PC-9 (cell line): ENCODE measurements around the gene NF2. TPM values are rescaled to one million over a fixed set of nuclear protein-coding genes. Genes with fewer than 3 reads are reported as not detected.

Experiments
- BruUV-seq: library from RNA; stranded (reverse); fragments of 400-500 nt; replicated peaks from 2 replicates; lab custom pipeline; 2021; lab: Mats Ljungman, UMichigan
- CTCF ChIA-PET: fragments of 300-600 bp; sonication (Branson Sonifier 250); formaldehyde crosslinking; loops from one replicate; lab custom pipeline; 2022; ENCODE audit warnings: antibody characterized with exemption; lab: Charles Lee
- POLR2A ChIA-PET: fragments of 300-600 bp; sonication (Branson Sonifier 250); formaldehyde crosslinking; loops from one replicate; lab custom pipeline; 2022; ENCODE audit warnings: antibody characterized with exemption; ENCODE audit not compliant: unreplicated experiment; lab: Charles Lee
- DNase-seq, 2 experiments: peaks; one replicate each; pipeline versions ENCODE4 v3.0.0 to v3.0.0-alpha.2; 2015 to 2022; ENCODE audit warnings: mixed read lengths in 1 of 2
- H2AFZ ChIP-seq: fragments of 200-600 bp; sonication (generic); 2 replicates; pipeline ENCODE4 v1.8.1; 2017; ENCODE audit warnings: antibody characterized with exemption
- H3F3A ChIP-seq: fragments of 200-600 bp; sonication (generic); 2 replicates; pipeline ENCODE4 v1.8.1; 2017; ENCODE audit warnings: antibody characterized with exemption, mild to moderate bottlenecking, low read depth; ENCODE audit not compliant: insufficient read depth
- H3K27ac ChIP-seq: fragments of 200-600 bp; sonication (generic); 2 replicates; pipeline ENCODE4 v1.6.1; 2016; ENCODE audit warnings: mixed run types
- H3K27me3 ChIP-seq: fragments of 200-600 bp; sonication (generic); 2 replicates; pipeline ENCODE4 v1.6.1; 2016; ENCODE audit warnings: low read depth, mixed run types; ENCODE audit not compliant: insufficient read depth
- H3K36me3 ChIP-seq: fragments of 200-600 bp; sonication (generic); 2 replicates; pipeline ENCODE4 v1.6.1; 2016; ENCODE audit warnings: low read depth, mixed run types
- H3K4me1 ChIP-seq: fragments of 200-600 bp; sonication (generic); replicated peaks from 2 replicates; pipeline ENCODE4 v1.6.1; 2016; ENCODE audit warnings: mixed run types; ENCODE audit not compliant: insufficient read depth
- H3K4me2 ChIP-seq: fragments of 200-600 bp; sonication (generic); 2 replicates; pipeline ENCODE4 v1.6.1; 2017; ENCODE audit warnings: mixed run types
- H3K4me3 ChIP-seq: fragments of 200-600 bp; sonication (generic); 2 replicates; pipeline ENCODE4 v1.6.1; 2016; ENCODE audit warnings: mixed run types
- H3K79me2 ChIP-seq: fragments of 200-600 bp; sonication (generic); 2 replicates; pipeline ENCODE4 v1.6.1; 2017; ENCODE audit warnings: low read depth, mixed run types
- H3K9me2 ChIP-seq: fragments of 200-600 bp; sonication (generic); 2 replicates; pipeline ENCODE4 v1.8.1; 2017; ENCODE audit warnings: mild to moderate bottlenecking; ENCODE audit not compliant: insufficient read depth
- H3K9me3 ChIP-seq: fragments of 200-600 bp; sonication (generic); 2 replicates; pipeline ENCODE4 v1.8.1; 2016; ENCODE audit warnings: low read depth; ENCODE audit not compliant: insufficient read depth
- H4K20me1 ChIP-seq: fragments of 200-600 bp; sonication (generic); 2 replicates; pipeline ENCODE4 v1.8.1; 2017; ENCODE audit not compliant: insufficient read depth
- EZH2 ChIP-seq: fragments of 200-600 bp; sonication (generic); IDR thresholded peaks from 2 replicates; pipeline ENCODE4 v1.8.0; 2017; ENCODE audit warnings: antibody characterized with exemption, low read depth
- intact Hi-C: fragments of 100-400 bp; cut with micrococcal nuclease; formaldehyde crosslinking; loops from one replicate; pipeline ENCODE4 v1.10.0; 2022; ENCODE audit not compliant: unreplicated experiment
- total RNA-seq: library from RNA; stranded (reverse); gene quantifications from 2 replicates; pipeline ENCODE4 v1.2.3, GENCODE V29; 2021
- TF ChIP-seq, protein P1 (sequence below): fragments of 200-600 bp; sonication (generic); conservative IDR thresholded peaks from 2 replicates; pipeline ENCODE4 v1.6.1; 2017; ENCODE audit warnings: mixed run types, antibody characterized with exemption, mild to moderate bottlenecking, moderate library complexity

NF2 gene
- total RNA-seq, 1 experiment from 2014 or later, result 73.2 TPM

- Histone ChIP-seq H3K36me3 (no peaks in the 10 kb centered on the region), H2AFZ (no peak overlapping the region), H3K4me3 (no peak overlapping the region), H3K79me2 (no peaks in the 10 kb centered on the region), H3K27me3 (no peaks in the 10 kb centered on the region), H3K27ac (no peak overlapping the region), H3K9me3 (no peaks in the 10 kb centered on the region), H4K20me1 (no peaks in the 10 kb centered on the region), H3F3A (peaks cover 18% of the 10 kb centered on the region; the same call in 1 of the 2 replicates), H3K9me2 (no peaks in the 10 kb centered on the region), H3K4me2 (peak overlapping the region; percentile 30), H3K4me1 (peaks cover 28% of the 10 kb centered on the region)
- POLR2A ChIA-PET, result no interaction called here
- BruUV-seq, result no TSS peak
- peak; percentile 39 to 83 for DNase-seq
- CTCF ChIA-PET, result interaction anchor here (0.6 kb wide), 1 partner anchor 77 kb away, joined by 6 read pairs; no protein-coding TSS in a partner anchor
- no peak for TF ChIP-seq EZH2
- TF ChIP-seq, protein P1, sequence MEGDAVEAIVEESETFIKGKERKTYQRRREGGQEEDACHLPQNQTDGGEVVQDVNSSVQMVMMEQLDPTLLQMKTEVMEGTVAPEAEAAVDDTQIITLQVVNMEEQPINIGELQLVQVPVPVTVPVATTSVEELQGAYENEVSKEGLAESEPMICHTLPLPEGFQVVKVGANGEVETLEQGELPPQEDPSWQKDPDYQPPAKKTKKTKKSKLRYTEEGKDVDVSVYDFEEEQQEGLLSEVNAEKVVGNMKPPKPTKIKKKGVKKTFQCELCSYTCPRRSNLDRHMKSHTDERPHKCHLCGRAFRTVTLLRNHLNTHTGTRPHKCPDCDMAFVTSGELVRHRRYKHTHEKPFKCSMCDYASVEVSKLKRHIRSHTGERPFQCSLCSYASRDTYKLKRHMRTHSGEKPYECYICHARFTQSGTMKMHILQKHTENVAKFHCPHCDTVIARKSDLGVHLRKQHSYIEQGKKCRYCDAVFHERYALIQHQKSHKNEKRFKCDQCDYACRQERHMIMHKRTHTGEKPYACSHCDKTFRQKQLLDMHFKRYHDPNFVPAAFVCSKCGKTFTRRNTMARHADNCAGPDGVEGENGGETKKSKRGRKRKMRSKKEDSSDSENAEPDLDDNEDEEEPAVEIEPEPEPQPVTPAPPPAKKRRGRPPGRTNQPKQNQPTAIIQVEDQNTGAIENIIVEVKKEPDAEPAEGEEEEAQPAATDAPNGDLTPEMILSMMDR, result no peak
- intact Hi-C loops, result no loop called here
These were observed 88.3 kb downstream of the NF2 start for GRCh38 chr22:29691636-29692326.

DNA sequence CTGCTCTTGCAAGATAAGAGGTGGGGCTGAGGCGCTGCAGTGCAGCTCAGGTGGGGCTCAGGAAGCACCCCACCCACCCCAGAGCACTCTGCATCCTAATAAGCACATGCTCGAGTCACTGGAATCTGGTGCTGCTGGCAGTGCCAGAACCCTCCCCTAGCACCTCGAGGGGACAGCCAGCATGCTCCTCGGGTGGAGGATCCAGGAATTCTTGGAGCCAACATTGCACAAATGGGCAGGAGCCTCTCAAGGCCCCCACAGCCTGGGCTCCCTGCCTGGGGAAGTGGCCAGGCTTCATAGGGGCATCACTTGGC, 88.9 kb downstream of the NF2 start:
- no peak for TF ChIP-seq EZH2
- TF ChIP-seq, protein P1, result no peak
- intact Hi-C loops, result no loop called here
- H3K36me3 ChIP-seq, result no peaks in the 10 kb centered on the region
- peaks cover 28% of the 10 kb centered on the region for H3K4me1 ChIP-seq
- H3K27ac ChIP-seq, result no peak overlapping the region
- ChIA-PET POLR2A (no interaction called here), CTCF (no interaction called here)
- no peaks in the 10 kb centered on the region for H3K9me3 ChIP-seq
- peak overlapping the region; percentile 30 for H3K4me2 ChIP-seq
- H3F3A ChIP-seq, result peaks cover 18% of the 10 kb centered on the region; the same call in 1 of the 2 replicates
- H3K9me2 ChIP-seq, result no peaks in the 10 kb centered on the region
- no peak overlapping the region for H3K4me3 ChIP-seq
- H3K27me3 ChIP-seq, result no peaks in the 10 kb centered on the region
- no TSS peak for BruUV-seq
- DNase-seq, result no peak
- H3K79me2 ChIP-seq, result no peaks in the 10 kb centered on the region
- no peak overlapping the region for H2AFZ ChIP-seq
- H4K20me1 ChIP-seq, result no peaks in the 10 kb centered on the region

- Histone ChIP-seq H3K4me3 (no peak overlapping the region), H3F3A (peaks cover 18% of the 10 kb centered on the region; the same call in 1 of the 2 replicates), H3K4me1 (peaks cover 28% of the 10 kb centered on the region), H3K27ac (no peak overlapping the region), H2AFZ (no peak overlapping the region), H3K9me3 (no peaks in the 10 kb centered on the region), H3K27me3 (no peaks in the 10 kb centered on the region), H3K9me2 (no peaks in the 10 kb centered on the region), H3K4me2 (no peak overlapping the region), H3K36me3 (no peaks in the 10 kb centered on the region), H4K20me1 (no peaks in the 10 kb centered on the region), H3K79me2 (no peaks in the 10 kb centered on the region)
- DNase-seq, result no peak
- CTCF ChIA-PET, result no interaction called here
- TF ChIP-seq EZH2, result no peak
- TF ChIP-seq, protein P1, result no peak
- intact Hi-C loops, result no loop called here
- POLR2A ChIA-PET, result no interaction called here
- BruUV-seq, result no TSS peak
These were observed 89.7 kb downstream of the NF2 start for GRCh38 chr22:29693161-29693560.
